ENCODE results near the gene DMPK.

DMPK gene

DNA sequence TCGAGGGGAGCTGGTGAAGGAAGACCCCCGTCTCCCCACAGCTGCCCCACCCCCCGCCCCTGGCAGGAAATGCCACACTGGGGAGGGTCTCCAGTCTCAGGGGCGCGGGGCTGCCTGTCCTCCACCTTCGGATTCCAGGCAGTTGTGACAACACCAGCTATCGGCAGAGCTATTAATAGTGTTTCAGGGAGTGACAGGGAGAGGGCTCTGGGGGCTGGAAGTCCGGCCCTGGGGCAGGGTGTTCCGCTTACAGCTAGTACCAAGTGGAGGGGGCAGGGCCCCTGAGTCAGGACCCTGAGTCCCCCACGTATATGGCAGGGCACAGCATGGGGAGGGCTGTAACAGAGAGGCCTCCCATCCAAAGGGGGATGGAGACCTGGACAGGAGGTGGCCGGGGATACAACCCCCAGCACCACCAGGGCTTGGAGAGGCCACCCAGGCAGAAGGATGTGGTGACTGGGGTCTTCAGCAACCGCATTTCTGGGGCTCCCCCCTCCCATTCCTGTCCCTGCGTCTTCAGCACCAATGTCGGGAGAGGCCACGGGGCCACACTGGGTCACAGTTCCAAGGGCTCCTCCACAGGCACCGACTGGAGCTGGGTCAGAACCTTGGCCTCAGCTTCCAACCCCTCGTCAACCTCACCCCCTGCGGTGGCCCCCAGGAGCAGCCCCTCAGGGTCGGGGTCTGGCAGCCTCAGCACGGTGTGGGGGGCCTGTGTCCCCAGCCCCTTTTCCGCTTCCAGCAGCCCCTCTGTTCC, 17.2 kb downstream of the DMPK start:
- FAIRE-seq, result no peak
- DNase-seq (ENCODE audit: insufficient read length, low spot score), result no peak
- TF ChIP-seq, protein P1, sequence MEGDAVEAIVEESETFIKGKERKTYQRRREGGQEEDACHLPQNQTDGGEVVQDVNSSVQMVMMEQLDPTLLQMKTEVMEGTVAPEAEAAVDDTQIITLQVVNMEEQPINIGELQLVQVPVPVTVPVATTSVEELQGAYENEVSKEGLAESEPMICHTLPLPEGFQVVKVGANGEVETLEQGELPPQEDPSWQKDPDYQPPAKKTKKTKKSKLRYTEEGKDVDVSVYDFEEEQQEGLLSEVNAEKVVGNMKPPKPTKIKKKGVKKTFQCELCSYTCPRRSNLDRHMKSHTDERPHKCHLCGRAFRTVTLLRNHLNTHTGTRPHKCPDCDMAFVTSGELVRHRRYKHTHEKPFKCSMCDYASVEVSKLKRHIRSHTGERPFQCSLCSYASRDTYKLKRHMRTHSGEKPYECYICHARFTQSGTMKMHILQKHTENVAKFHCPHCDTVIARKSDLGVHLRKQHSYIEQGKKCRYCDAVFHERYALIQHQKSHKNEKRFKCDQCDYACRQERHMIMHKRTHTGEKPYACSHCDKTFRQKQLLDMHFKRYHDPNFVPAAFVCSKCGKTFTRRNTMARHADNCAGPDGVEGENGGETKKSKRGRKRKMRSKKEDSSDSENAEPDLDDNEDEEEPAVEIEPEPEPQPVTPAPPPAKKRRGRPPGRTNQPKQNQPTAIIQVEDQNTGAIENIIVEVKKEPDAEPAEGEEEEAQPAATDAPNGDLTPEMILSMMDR (IDR thresholded peaks at IDR 0.05; ENCODE audit: insufficient read depth, missing control alignments), result no peak

GRCh38 chr19:45764475-45764874, 17.8 kb downstream of the DMPK start:
- TF ChIP-seq, protein P1 (IDR thresholded peaks at IDR 0.05; ENCODE audit: insufficient read depth, missing control alignments), result no peak
- FAIRE-seq (no peak), DNase-seq (ENCODE audit: insufficient read length, low spot score) (no peak)

GRCh38 chr19:45763691-45764294, 18.5 kb downstream of the DMPK start:
- DNase-seq (ENCODE audit: insufficient read length, low spot score) (no peak), FAIRE-seq (no peak)
- TF ChIP-seq, protein P1 (IDR thresholded peaks at IDR 0.05; ENCODE audit: insufficient read depth, missing control alignments), result no peak

DNA sequence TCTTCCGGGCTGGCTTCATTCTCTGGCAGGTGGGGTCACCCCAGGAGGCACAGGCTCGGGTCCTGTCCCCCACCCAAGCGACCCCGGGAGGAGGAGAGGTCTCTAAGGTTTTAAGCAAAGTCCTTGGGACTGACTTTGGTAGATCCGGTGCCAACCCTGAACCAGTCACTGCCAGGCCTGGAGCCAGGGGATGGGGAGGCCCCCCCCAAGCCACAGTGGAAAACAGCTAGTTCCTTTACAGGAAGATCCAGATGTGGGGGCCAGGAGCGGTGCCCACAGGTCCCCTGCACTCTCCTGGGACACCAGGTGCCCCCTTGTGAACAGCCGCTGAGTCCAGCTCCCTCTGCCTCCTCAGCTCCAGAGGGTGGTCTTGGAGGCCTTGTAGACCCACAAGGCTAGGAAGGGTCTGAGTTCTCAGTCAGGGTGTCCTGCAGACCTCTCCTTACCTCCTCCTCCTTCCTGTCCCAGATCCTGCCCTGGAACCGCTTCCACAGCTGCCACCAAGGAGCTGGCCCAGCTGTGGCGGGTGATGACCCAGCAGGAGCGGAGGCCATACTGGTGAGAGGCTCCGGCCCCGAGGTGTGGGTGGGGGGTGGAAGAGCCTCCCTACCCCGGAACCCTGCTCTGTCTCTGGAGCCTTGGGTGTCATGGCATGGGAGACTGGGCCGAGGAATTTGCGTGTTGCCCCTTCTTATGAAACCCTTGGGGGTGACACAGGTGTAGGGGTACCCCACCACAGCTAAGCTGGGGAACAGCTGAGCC, 19.2 kb downstream of the DMPK start:
- DNase-seq (ENCODE audit: insufficient read length, low spot score) (no peak), FAIRE-seq (no peak)
- TF ChIP-seq, protein P1 (IDR thresholded peaks at IDR 0.05; ENCODE audit: insufficient read depth, missing control alignments), result no peak

DNA sequence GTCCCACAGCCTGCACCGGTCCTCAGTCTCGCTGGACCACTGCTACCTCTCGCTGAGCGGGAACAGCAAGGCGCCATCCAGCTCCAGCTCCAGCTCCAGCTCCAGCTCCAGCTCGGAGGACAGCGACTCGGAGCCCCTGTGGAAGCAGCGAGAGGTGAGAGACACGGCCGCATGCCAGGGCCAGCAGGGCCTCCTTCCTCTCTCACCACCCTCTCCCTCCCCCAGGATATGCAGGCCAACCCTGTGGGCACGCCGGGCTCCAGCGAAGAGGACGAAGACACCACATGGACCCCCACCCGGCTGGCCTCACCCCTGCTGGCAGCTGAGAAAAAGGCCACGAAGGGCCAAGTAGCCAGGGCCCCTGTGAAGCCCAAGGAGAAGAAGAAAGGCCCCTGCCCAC, 20.6 kb downstream of the DMPK start:
- no peak for FAIRE-seq
- TF ChIP-seq, protein P1 (IDR thresholded peaks at IDR 0.05; ENCODE audit: insufficient read depth, missing control alignments), result no peak
- DNase-seq (ENCODE audit: insufficient read length, low spot score), result no peak

DNA sequence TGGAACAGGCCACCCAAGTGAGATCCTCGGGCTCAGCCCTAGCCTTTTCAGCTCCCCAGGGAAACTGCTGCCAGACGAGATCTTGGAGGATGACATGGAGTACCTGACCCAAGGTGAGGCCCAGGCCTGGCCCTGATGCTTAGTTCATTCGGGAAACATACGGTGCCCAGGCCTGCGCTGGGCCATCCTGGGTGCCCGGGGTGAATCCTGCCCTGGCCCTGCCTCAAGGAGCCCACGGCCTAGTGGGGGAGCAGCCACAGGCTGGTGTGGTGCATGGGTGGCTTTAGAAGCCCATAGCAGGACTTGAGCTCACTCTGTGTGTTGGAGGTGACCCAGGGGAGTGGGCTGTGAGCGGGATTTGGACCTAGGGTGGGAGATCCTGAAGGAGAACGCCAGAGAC, 23.4 kb downstream of the DMPK start:
- TF ChIP-seq, protein P1 (IDR thresholded peaks at IDR 0.05; ENCODE audit: insufficient read depth, missing control alignments), result no peak
- no peak for FAIRE-seq

More for the DNA sequence above, 23.4 kb downstream of the DMPK start:
- no peak for DNase-seq (ENCODE audit: insufficient read length, low spot score)

Data from D721Med (cell line).